Large intestine (tissue), 3 donors: ENCODE results near the gene RBBP8. TPM values are rescaled to one million over a fixed set of nuclear protein-coding genes. Genes with fewer than 3 reads are reported as not detected.

ENCODE experiments used
- DNase-seq, 2 donors: peaks; one replicate each; pipeline versions ENCODE4 v3.0.0 to v3.0.0-alpha.2; 2013
- H3K27ac ChIP-seq: one replicate; pipeline ENCODE4 v1.5.1; 2013; ENCODE audit warnings: low read length
- H3K27me3 ChIP-seq: 2 replicates; pipeline ENCODE4 v1.6.1; 2013; ENCODE audit warnings: low read length; ENCODE audit not compliant: control insufficient read depth, insufficient read depth
- H3K36me3 ChIP-seq: 2 replicates; pipeline ENCODE4 v1.6.1; 2013; ENCODE audit warnings: low read length; ENCODE audit not compliant: control insufficient read depth, insufficient read depth
- H3K4me1 ChIP-seq: one replicate; pipeline ENCODE4 v1.6.1; 2013; ENCODE audit warnings: low read length; ENCODE audit not compliant: control insufficient read depth, insufficient read depth
- H3K4me3 ChIP-seq: one replicate; pipeline ENCODE4 v1.5.1; 2013; ENCODE audit warnings: low read length
- H3K9me3 ChIP-seq: one replicate; pipeline ENCODE4 v1.6.1; 2013; ENCODE audit warnings: mild to moderate bottlenecking, low read depth, low read length, moderate library complexity; ENCODE audit not compliant: control insufficient read depth
- WGBS: methylation state at CpG from one replicate; pipeline ENCODE4 v1.1.5; 2013; ENCODE audit warnings: low lambda C conversion rate; ENCODE audit not compliant: insufficient coverage; 5-methylcytosine and 5-hydroxymethylcytosine counted together
- polyA plus RNA-seq: library from polyadenylated mRNA; unstranded; fragments of 120-200 nt; gene quantifications from one replicate; pipeline ENCODE4 v1.2.1, GENCODE V29; 2013

The RBBP8 gene
- polyA plus RNA-seq, 1 donor, result 16.2 TPM

DNA sequence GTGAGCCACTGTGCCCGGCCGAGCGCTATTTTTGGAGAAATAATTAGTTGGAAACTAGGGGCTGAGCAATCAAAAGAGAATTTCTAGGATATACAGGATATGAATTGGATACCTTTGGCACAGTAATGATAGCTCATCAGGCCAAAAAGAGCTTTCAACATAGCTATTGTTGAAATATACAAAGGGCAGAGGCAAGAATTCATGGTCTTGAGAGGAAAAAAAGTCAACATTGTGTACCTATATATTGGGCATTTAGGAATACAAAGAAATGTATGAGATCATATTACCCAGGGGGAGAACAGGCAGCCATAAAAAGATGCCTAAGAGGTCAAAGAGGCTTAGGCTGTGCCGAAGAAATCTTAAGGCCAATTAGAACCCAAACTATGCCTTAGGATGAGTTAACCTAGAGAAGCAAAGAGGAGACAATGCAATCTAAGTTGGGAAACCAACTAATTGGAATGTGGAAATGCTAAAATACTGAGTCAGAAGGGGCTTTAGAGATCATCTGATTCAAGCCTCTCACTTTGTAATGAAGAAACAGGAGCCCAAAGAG, 99.0 kb downstream of the RBBP8 start:
- no peak overlapping the region for H3K4me3 ChIP-seq
- no peaks in the 10 kb centered on the region for H3K4me1 ChIP-seq
- H3K9me3 ChIP-seq, result no peaks in the 10 kb centered on the region
- H3K27ac ChIP-seq, result no peak overlapping the region
- DNase-seq, result no peak
- peaks cover 6% of the 10 kb centered on the region for H3K36me3 ChIP-seq
- H3K27me3 ChIP-seq, result no peaks in the 10 kb centered on the region
- 60% methylated on average over 1 of the region's 4 CpGs for WGBS

GRCh38 chr18:23033056-23033455, 99.9 kb downstream of the RBBP8 start:
- WGBS, result no CpG with 5 or more reads among the region's 5 CpGs
- Histone ChIP-seq H3K4me3 (no peak overlapping the region), H3K27ac (no peak overlapping the region), H3K27me3 (no peaks in the 10 kb centered on the region), H3K4me1 (no peaks in the 10 kb centered on the region), H3K9me3 (no peaks in the 10 kb centered on the region), H3K36me3 (peaks cover 5% of the 10 kb centered on the region)
- DNase-seq, result no peak

DNA sequence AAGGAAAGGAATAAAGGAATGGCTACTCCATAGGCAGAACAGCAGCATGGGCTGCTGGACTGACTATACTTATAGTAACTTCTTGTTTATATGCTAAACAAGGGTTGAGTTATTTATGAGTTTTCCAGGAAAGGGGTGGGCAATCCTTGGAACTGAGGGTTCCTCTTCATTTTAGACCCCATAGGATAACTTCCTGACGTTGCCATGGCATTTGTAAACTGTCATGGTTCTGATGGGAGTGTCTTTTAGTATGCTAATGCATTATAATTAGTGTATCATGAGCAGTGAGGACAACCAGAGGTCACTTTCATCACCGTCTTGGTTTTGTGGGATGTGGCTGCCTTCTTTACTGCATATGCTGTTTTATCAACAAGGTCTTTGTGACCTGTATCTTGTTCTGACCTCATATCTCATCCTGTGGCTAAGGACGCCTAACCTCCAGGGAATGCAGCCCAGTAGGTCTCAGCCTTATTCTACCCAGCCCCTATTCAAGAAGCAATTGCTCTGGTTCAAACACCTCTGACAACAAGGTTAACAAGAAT, 103.6 kb downstream of the RBBP8 start:
- Histone ChIP-seq H3K27ac (no peak overlapping the region), H3K4me3 (no peak overlapping the region), H3K9me3 (no peaks in the 10 kb centered on the region), H3K36me3 (no peaks in the 10 kb centered on the region), H3K27me3 (no peaks in the 10 kb centered on the region), H3K4me1 (no peaks in the 10 kb centered on the region)
- no CpG with 5 or more reads among the region's 3 CpGs for WGBS
- DNase-seq, result no peak

DNA sequence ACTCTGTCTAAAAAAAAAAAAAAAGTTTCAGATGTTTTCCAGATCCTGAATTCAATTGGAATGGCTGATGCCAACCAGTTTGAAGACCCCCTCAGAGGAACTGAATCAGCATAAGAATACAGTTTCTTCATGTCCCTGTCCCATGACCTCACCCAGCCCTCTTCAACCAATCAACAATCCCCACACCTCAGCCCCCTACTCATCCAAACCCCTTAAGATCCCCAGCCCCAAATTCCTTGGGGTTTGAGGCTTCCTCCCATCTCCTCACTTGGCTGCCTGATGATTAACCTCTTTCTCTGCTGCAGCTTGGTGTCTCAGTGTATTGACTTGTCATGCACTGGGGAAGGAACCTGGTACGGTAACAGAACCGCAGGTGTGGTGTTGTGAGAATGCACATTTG, 104.5 kb downstream of the RBBP8 start:
- no peak overlapping the region for H3K4me3 ChIP-seq
- no peaks in the 10 kb centered on the region for H3K36me3 ChIP-seq
- no peaks in the 10 kb centered on the region for H3K9me3 ChIP-seq
- H3K27me3 ChIP-seq, result no peaks in the 10 kb centered on the region
- no peaks in the 10 kb centered on the region for H3K4me1 ChIP-seq
- no peak overlapping the region for H3K27ac ChIP-seq
- DNase-seq, result no peak
- WGBS, result no CpG with 5 or more reads among the region's 2 CpGs

DNA sequence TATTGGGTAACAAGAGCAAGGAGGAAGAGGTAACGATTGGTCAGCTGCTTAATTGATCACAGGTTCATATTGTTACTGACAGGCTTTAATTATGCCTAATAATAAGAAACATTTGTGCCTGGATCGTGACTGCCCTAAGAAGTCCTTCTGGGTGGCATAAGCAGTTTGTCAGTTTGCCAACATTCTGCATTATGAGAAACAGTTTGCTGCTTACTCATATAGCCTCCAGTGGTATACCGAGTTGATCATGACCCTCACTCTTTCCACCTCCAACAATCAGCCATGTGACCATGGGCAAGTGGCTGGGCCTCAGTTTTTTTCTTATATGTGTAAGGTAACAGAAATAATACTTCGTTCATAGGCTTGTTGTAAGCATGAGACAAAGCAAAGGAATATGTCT, 105.6 kb downstream of the RBBP8 start:
- no peak for DNase-seq

GRCh38 chr18:23042133-23042532, 109.0 kb downstream of the RBBP8 start:
- DNase-seq, result no peak
- H3K36me3 ChIP-seq, result no peaks in the 10 kb centered on the region
- H3K4me3 ChIP-seq, result no peak overlapping the region
- H3K27me3 ChIP-seq, result no peaks in the 10 kb centered on the region
- H3K27ac ChIP-seq, result no peak overlapping the region
- no peaks in the 10 kb centered on the region for H3K4me1 ChIP-seq
- H3K9me3 ChIP-seq, result no peaks in the 10 kb centered on the region

More for the DNA sequence above, 105.6 kb downstream of the RBBP8 start:
- Histone ChIP-seq H3K9me3 (no peaks in the 10 kb centered on the region), H3K27me3 (no peaks in the 10 kb centered on the region), H3K4me3 (no peak overlapping the region), H3K27ac (no peak overlapping the region), H3K4me1 (no peaks in the 10 kb centered on the region), H3K36me3 (no peaks in the 10 kb centered on the region)
- WGBS, result 90% methylated on average over 1 of the region's 4 CpGs

- no peak for DNase-seq
Measured at GRCh38 chr18:23043803-23044376, 110.8 kb downstream of the RBBP8 start.

GRCh38 chr18:23049698-23050373, 116.7 kb downstream of the RBBP8 start:
- H3K27ac ChIP-seq, result no peak overlapping the region
- H3K36me3 ChIP-seq, result no peaks in the 10 kb centered on the region
- H3K9me3 ChIP-seq, result no peaks in the 10 kb centered on the region
- H3K27me3 ChIP-seq, result no peaks in the 10 kb centered on the region
- WGBS, result 69% methylated on average over 2 of the region's 5 CpGs
- H3K4me1 ChIP-seq, result no peaks in the 10 kb centered on the region
- no peak overlapping the region for H3K4me3 ChIP-seq
- DNase-seq, result no peak

More at GRCh38 chr18:23043803-23044376, 110.8 kb downstream of the RBBP8 start:
- no peaks in the 10 kb centered on the region for H3K9me3 ChIP-seq
- H3K27me3 ChIP-seq, result no peaks in the 10 kb centered on the region
- no CpG with 5 or more reads among the region's 7 CpGs for WGBS
- no peak overlapping the region for H3K27ac ChIP-seq
- no peak overlapping the region for H3K4me3 ChIP-seq
- no peaks in the 10 kb centered on the region for H3K4me1 ChIP-seq
- H3K36me3 ChIP-seq, result no peaks in the 10 kb centered on the region

DNA sequence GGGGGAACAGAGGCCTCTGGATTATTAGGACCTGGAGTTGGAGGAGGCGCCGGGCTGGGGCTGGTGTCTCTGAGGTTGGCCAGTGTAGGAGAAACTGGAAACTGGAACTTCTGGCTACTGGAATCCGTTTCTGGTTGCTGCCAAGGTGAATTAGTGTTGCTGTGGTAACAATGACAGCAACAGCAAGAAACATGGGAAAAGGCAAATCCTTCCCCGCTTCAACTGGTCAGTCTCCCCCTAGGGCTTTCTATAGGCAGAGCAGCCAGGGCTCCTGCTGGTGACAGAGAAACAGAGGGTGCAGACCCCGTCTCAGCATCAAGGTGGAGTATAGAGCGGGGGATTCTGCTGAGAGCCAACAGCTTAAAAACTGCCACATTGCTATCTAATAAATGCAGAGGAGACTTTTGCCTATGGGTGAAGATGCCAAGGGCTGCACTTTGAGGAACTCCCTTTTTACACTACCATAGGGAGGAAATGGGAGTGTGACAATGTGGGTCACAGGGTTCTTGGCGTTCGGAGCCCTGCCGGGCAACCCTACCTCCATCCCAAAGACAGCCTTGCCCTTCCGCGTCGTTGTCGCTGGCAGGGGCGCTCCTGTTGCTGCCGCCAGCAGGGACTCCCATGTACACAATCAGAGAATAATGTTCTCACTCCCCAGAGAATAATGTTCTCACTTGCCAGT, 120.8 kb downstream of the RBBP8 start:
- DNase-seq, result peak in 1 of 2 donors; percentile 20
- Histone ChIP-seq H3K27ac (no peak overlapping the region), H3K27me3 (no peaks in the 10 kb centered on the region), H3K4me3 (no peak overlapping the region), H3K36me3 (no peaks in the 10 kb centered on the region), H3K4me1 (no peaks in the 10 kb centered on the region), H3K9me3 (no peaks in the 10 kb centered on the region)
- 80% methylated on average over 1 of the region's 15 CpGs for WGBS

DNA sequence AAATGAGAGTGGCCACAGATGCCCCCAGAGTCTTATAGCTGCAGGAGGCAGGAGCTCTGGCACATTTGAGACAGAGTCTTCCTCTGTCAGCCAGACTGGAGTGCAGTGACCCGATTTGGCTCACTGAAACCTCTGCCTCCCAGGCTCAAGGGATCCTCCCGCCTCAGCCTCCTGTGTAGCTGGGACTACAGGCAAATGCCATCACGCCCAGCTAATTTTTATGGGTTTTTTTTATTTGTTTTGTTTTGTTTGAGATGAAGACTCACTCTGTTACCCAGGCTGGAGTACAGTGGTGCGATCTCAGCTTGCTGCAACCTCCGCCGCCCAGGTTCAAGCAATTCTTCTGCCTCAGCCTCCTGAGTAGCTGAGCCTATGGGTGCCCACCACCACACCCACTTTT, 121.4 kb downstream of the RBBP8 start:
- 90% methylated on average over 2 of the region's 6 CpGs for WGBS
- no peaks in the 10 kb centered on the region for H3K36me3 ChIP-seq
- no peak for DNase-seq
- no peak overlapping the region for H3K4me3 ChIP-seq
- no peaks in the 10 kb centered on the region for H3K4me1 ChIP-seq
- H3K9me3 ChIP-seq, result no peaks in the 10 kb centered on the region
- no peaks in the 10 kb centered on the region for H3K27me3 ChIP-seq
- H3K27ac ChIP-seq, result no peak overlapping the region
